Measurements from ENCODE around the gene APC2.

DNA sequence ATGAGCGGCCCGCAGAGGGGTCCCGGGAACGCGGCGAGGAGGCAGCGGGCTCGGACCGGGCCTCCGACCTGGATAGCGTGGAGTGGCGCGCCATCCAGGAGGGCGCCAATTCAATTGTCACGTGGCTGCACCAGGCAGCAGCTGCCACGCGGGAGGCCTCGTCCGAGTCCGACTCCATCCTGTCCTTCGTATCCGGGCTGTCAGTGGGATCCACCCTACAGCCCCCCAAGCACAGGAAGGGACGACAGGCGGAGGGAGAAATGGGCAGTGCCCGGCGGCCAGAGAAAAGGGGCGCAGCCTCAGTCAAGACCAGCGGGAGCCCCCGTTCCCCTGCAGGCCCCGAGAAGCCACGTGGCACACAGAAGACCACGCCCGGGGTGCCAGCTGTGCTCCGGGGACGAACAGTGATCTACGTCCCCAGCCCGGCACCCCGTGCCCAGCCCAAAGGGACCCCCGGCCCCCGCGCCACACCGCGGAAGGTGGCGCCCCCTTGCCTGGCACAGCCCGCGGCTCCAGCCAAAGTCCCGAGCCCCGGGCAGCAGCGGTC lies 18.4 kb downstream of the APC2 start:
- TF ChIP-seq CTCF (conservative IDR thresholded peaks at IDR 0.05; ENCODE audit: low read length) (no peak), EZH2phosphoT487 (IDR thresholded peaks at IDR 0.05; ENCODE audit: borderline replicate concordance, low read depth, low read length) (no peak)
